ENCODE measurements around the gene LACC1.

- no peak for TF ChIP-seq NFRKB (IDR thresholded peaks at IDR 0.05)
- no peak for TF ChIP-seq SP1 (IDR thresholded peaks at IDR 0.05)
- TF ChIP-seq SP1 (CRISPR knock-in tag; IDR thresholded peaks at IDR 0.05): no peak
- TF ChIP-seq ZNF709 (CRISPR knock-in tag; IDR thresholded peaks at IDR 0.05): no peak
- TF ChIP-seq ZZZ3 (CRISPR knock-in tag; IDR thresholded peaks at IDR 0.05; ENCODE audit: borderline replicate concordance): no peak
- no peak for TF ChIP-seq CTCF (CRISPR knock-in tag; IDR thresholded peaks at IDR 0.05)
- no peak for TF ChIP-seq ZNF484 (CRISPR knock-in tag; IDR thresholded peaks at IDR 0.05; ENCODE audit: borderline replicate concordance, low read depth)
- no peak for TF ChIP-seq CHD2 (IDR thresholded peaks at IDR 0.05; ENCODE audit: low read depth, low read length)
- no peak for TF ChIP-seq HCFC1 (IDR thresholded peaks at IDR 0.05; ENCODE audit: low read depth, low read length)
Measured at GRCh38 chr13:43861863-43862262, 17.8 kb upstream of the LACC1 start.

Data from HepG2 (cell line).